HCT116 (cell line): Measurements from ENCODE around the gene ARL6IP6. TPM values are rescaled to one million over a fixed set of nuclear protein-coding genes. Genes with fewer than 3 reads are reported as not detected.

Experiments
- ATAC-seq: fragments of 200-7000 bp; cut with Tn5 transposase; 2 replicates; pipeline ENCODE4 v1.9.1; 2020; ENCODE audit warnings: mild to moderate bottlenecking, moderate library complexity
- BruUV-seq: library from RNA; stranded (reverse); fragments of 400-500 nt; replicated peaks from 2 replicates; lab custom pipeline; 2021; lab: Mats Ljungman, UMichigan
- CTCF ChIA-PET: fragments of 300-600 bp; sonication (Branson Sonifier 250); formaldehyde crosslinking; loops from one replicate; lab custom pipeline; 2021; ENCODE audit warnings: antibody characterized with exemption; lab: Charles Lee
- POLR2A ChIA-PET: fragments of 300-600, 350-600 bp; sonication (Branson Sonifier 250); formaldehyde crosslinking; loops from one replicate; lab custom pipeline; 2021; ENCODE audit warnings: antibody characterized with exemption; lab: Charles Lee
- RAD21 ChIA-PET, 2 experiments: fragments of 300-600 bp; sonication (Branson Sonifier 250); formaldehyde crosslinking; loops; one replicate each; lab custom pipeline; 2023; ENCODE audit warnings: low total read pairs in 2 of 2; ENCODE audit not compliant: uncharacterized antibody in 2 of 2, unreplicated experiment in 2 of 2, low non-redundant PET in 1 of 2; lab: Charles Lee
- DNase-seq: peaks from one replicate; pipeline ENCODE4 v3.0.0-alpha.2; 2010; ENCODE audit warnings: low read depth, low spot score
- H2AFZ ChIP-seq: fragments of 200-600 bp; shearing (Covaris generic), sonication (generic); 2 replicates; pipeline ENCODE4 v1.6.1; 2017; ENCODE audit warnings: low read depth, mixed run types, mixed read lengths, antibody characterized with exemption, low read length; ENCODE audit not compliant: poor library complexity, severe bottlenecking
- H3K27ac ChIP-seq: 2 replicates; pipeline ENCODE4 v1.5.1; 2012; ENCODE audit warnings: low read depth, low read length
- H3K27me3 ChIP-seq: fragments of 200-600 bp; sonication (generic); 2 replicates; pipeline ENCODE4 v1.6.1; 2016; ENCODE audit warnings: mixed run types, low read length, mixed read lengths; ENCODE audit not compliant: insufficient read depth
- H3K36me3 ChIP-seq, 2 experiments: fragments of 200-500 bp in 1 of 2; fragments of 200-600 bp in 1 of 2; sonication (Bioruptor generic) in 1 of 2; sonication (generic) in 1 of 2; 2 replicates each; pipeline versions ENCODE4 v1.5.1 to v1.6.1; 2014 to 2016; ENCODE audit warnings: low read length in 2 of 2, inconsistent platforms in 1 of 2, mixed read lengths in 1 of 2, mixed run types in 1 of 2; ENCODE audit not compliant: insufficient read depth in 2 of 2, control insufficient read depth in 1 of 2
- H3K4me1 ChIP-seq, 2 experiments: fragments of 200-600 bp in 1 of 2; sonication (generic) in 1 of 2; 2 replicates each; pipeline versions ENCODE4 v1.5.1 to v1.6.1; 2012 to 2017; ENCODE audit warnings: low read length in 2 of 2, inconsistent platforms in 1 of 2, mild to moderate bottlenecking in 1 of 2, mixed read lengths in 1 of 2, mixed run types in 1 of 2, moderate library complexity in 1 of 2; ENCODE audit not compliant: insufficient read depth in 2 of 2, control insufficient read depth in 1 of 2
- H3K4me2 ChIP-seq: fragments of 200-600 bp; sonication (generic); 2 replicates; pipeline ENCODE4 v1.6.1; 2017; ENCODE audit warnings: mixed run types, low read length, mixed read lengths
- H3K4me3 ChIP-seq, 2 experiments: fragments of 200-600 bp in 1 of 2; sonication (generic) in 1 of 2; replicated peaks in 1 of 2; 2 replicates each; pipeline ENCODE4 v1.5.1; 2011 to 2016; ENCODE audit warnings: low read length in 2 of 2, control low read depth in 1 of 2, low read depth in 1 of 2, mild to moderate bottlenecking in 1 of 2, mixed read lengths in 1 of 2, mixed run types in 1 of 2
- H3K79me2 ChIP-seq: fragments of 200-600 bp; sonication (generic); 2 replicates; pipeline ENCODE4 v1.6.1; 2017; ENCODE audit warnings: mild to moderate bottlenecking, mixed run types, low read length, moderate library complexity, mixed read lengths; ENCODE audit not compliant: insufficient read depth
- H3K9ac ChIP-seq: fragments of 200-600 bp; sonication (generic); 2 replicates; pipeline ENCODE4 v1.6.1; 2016; ENCODE audit warnings: low read length, mixed read lengths
- H3K9me2 ChIP-seq: fragments of 200-600 bp; sonication (generic), shearing (Covaris generic); 2 replicates; pipeline ENCODE4 v1.6.1; 2017; ENCODE audit warnings: mixed run types, mild to moderate bottlenecking, moderate library complexity; ENCODE audit not compliant: insufficient read depth
- H3K9me3 ChIP-seq, 2 experiments: fragments of 200-500 bp in 1 of 2; fragments of 200-600 bp in 1 of 2; sonication (Bioruptor generic) in 1 of 2; sonication (generic) in 1 of 2; 2 replicates each; pipeline ENCODE4 v1.6.1; 2014 to 2017; ENCODE audit warnings: low read length in 2 of 2, mixed read lengths in 2 of 2, inconsistent platforms in 1 of 2, low read depth in 1 of 2, mild to moderate bottlenecking in 1 of 2, mixed run types in 1 of 2, moderate library complexity in 1 of 2; ENCODE audit not compliant: control insufficient read depth in 1 of 2, insufficient read depth in 1 of 2
- H4K20me1 ChIP-seq: fragments of 200-600 bp; sonication (generic), shearing (Covaris generic); 2 replicates; pipeline ENCODE4 v1.6.1; 2017; ENCODE audit warnings: mixed run types, mild to moderate bottlenecking, moderate library complexity; ENCODE audit not compliant: insufficient read depth
- CBX3 ChIP-seq: IDR thresholded peaks from 2 replicates; pipeline ENCODE4 v1.6.1; 2012; ENCODE audit warnings: low read depth
- CEBPB ChIP-seq: IDR thresholded peaks from 2 replicates; pipeline ENCODE4 v1.6.1; 2012; ENCODE audit warnings: low read depth
- EGR1 ChIP-seq: IDR thresholded peaks from 2 replicates; pipeline ENCODE4 v1.6.1; 2012; ENCODE audit warnings: low read depth
- EZH2 ChIP-seq: fragments of 200-600 bp; sonication (generic); IDR thresholded peaks from 2 replicates; pipeline ENCODE4 v1.6.1; 2017; ENCODE audit warnings: antibody characterized with exemption, mixed run types
- FOSL1 ChIP-seq: IDR thresholded peaks from 2 replicates; pipeline ENCODE4 v1.6.1; 2012; ENCODE audit warnings: low read depth
- JUND ChIP-seq: IDR thresholded peaks from 2 replicates; pipeline ENCODE4 v1.6.1; 2012
- MAX ChIP-seq: IDR thresholded peaks from 2 replicates; pipeline ENCODE4 v1.6.1; 2012
- POLR2A ChIP-seq: IDR thresholded peaks from 2 replicates; pipeline ENCODE4 v1.7.0; 2011; ENCODE audit warnings: borderline replicate concordance; ENCODE audit not compliant: insufficient read depth, insufficient read length; ENCODE audit errors: extremely low read depth
- POLR2AphosphoS5 ChIP-seq: IDR thresholded peaks from 2 replicates; pipeline ENCODE4 v1.6.1; 2011; ENCODE audit warnings: mild to moderate bottlenecking, low read depth, low read length, moderate library complexity
- REST ChIP-seq: IDR thresholded peaks from 2 replicates; pipeline ENCODE4 v1.6.1; 2012; ENCODE audit warnings: low read depth
- SIN3A ChIP-seq: IDR thresholded peaks from 2 replicates; pipeline ENCODE4 v1.6.1; 2012; ENCODE audit warnings: low read depth
- SP1 ChIP-seq: IDR thresholded peaks from 2 replicates; pipeline ENCODE4 v1.6.1; 2012; ENCODE audit warnings: low read depth
- SRF ChIP-seq: IDR thresholded peaks from 2 replicates; pipeline ENCODE4 v1.6.1; 2012; ENCODE audit warnings: low read depth
- TCF7L2 ChIP-seq: IDR thresholded peaks from 2 replicates; pipeline ENCODE4 v1.7.0; 2011; ENCODE audit warnings: borderline replicate concordance, inconsistent platforms; ENCODE audit not compliant: insufficient read depth, insufficient read length; ENCODE audit errors: extremely low read depth
- YY1 ChIP-seq: IDR thresholded peaks from 2 replicates; pipeline ENCODE4 v1.6.1; 2011; ENCODE audit warnings: low read length, low read depth, moderate library complexity, mild to moderate bottlenecking; ENCODE audit not compliant: insufficient replicate concordance; ENCODE audit errors: extremely low read depth
- ZFX ChIP-seq: fragments of 450-650 bp; IDR thresholded peaks from 2 replicates; pipeline ENCODE4 v1.6.1; 2017
- ZNF274 ChIP-seq: fragments of 200-500 bp; sonication (Bioruptor generic); IDR thresholded peaks from 2 replicates; pipeline ENCODE4 v1.6.1; 2014; ENCODE audit warnings: mild to moderate bottlenecking, low read depth, low read length, inconsistent platforms
- intact Hi-C: fragments of 100-400 bp; cut with micrococcal nuclease; formaldehyde crosslinking; loops from 2 replicates; pipeline ENCODE4 v1.10.0; 2022
- total RNA-seq: library from RNA; stranded (reverse); gene quantifications from one replicate; pipeline ENCODE4 v1.2.1, GENCODE V29; 2021; ENCODE audit not compliant: unreplicated experiment

ARL6IP6 gene
- total RNA-seq, 1 experiment from 2014 or later, result 37.8 TPM

DNA sequence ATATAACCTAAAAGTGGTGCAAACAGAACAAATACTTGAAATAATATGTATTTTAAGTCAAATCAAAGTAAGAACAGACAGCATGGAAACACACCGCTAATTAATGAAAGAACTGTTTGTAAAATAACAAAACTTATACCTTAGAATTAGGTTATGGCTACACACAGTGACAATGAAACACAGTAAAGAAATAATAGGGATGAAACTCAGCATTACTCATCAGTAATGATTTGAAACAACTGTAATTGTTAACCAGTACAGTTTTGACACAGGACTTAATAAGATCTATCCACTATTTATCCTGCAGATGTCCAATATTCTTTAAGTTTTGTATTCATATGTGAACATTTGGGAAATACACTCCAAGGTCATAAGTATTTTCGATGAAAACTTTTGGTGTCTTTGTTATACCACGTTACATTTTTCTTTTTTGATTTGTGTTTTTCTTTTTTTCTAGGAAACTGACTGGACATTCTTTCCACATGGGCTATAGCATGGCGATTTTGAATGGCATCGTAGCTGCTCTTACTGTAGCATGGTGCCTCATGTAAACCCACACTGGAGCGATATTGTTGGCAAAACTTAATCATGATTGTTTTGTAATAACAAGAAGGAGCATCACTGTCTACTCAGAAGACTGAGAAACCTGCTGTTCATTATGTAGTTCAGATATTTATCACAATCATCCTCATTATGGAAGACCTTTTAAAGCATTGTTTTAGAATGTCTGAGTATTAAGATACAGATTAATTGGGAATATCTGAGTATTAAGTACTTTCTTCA lies 41.1 kb downstream of the ARL6IP6 start:
- DNase-seq (no peak), ATAC-seq (no peak)
- no peaks in the 10 kb centered on the region for H3K9me3 ChIP-seq
- ChIA-PET RAD21 (no interaction called here), CTCF (interaction anchor here (0.7 kb wide), 1 partner anchor 17 kb away, joined by 3 read pairs; no protein-coding TSS in a partner anchor), POLR2A (no interaction called here)
- H3K4me2 ChIP-seq, result no peak overlapping the region
- no peak overlapping the region for H3K4me3 ChIP-seq
- H3K27me3 ChIP-seq, result no peaks in the 10 kb centered on the region
- H3K9ac ChIP-seq, result no peak overlapping the region
- no peak for TF ChIP-seq CEBPB
- no peak for TF ChIP-seq EGR1
- TF ChIP-seq CBX3, result no peak
- TF ChIP-seq ZFX, result no peak
- TF ChIP-seq POLR2AphosphoS5, result no peak
- TF ChIP-seq SRF, result no peak
- no peak for TF ChIP-seq SIN3A
- no peak for TF ChIP-seq YY1
- no peak for TF ChIP-seq EZH2
- no peak for TF ChIP-seq SP1
- no peak for TF ChIP-seq POLR2A
- TF ChIP-seq MAX, result no peak
- no peak for TF ChIP-seq FOSL1
- no peak for TF ChIP-seq ZNF274
- TF ChIP-seq JUND, result no peak
- TF ChIP-seq REST, result no peak
- TF ChIP-seq TCF7L2, result no peak
- no peak overlapping the region for H3K27ac ChIP-seq
- BruUV-seq, result no TSS peak
- H3K79me2 ChIP-seq, result no peaks in the 10 kb centered on the region
- intact Hi-C loops, result loop anchor here (10.0 kb wide), 1 partner anchor 1615 kb away; no protein-coding TSS in a partner anchor
- H3K36me3 ChIP-seq, result peaks cover 4 to 5% of the 10 kb centered on the region in 2 experiments; a peak in 2 of 4 replicates
- no peak overlapping the region for H2AFZ ChIP-seq
- no peaks in the 10 kb centered on the region for H3K9me2 ChIP-seq
- H3K4me1 ChIP-seq, result no peaks in the 10 kb centered on the region
- no peaks in the 10 kb centered on the region for H4K20me1 ChIP-seq
